Measurements from ENCODE around the gene XIRP2.

Gene XIRP2

DNA sequence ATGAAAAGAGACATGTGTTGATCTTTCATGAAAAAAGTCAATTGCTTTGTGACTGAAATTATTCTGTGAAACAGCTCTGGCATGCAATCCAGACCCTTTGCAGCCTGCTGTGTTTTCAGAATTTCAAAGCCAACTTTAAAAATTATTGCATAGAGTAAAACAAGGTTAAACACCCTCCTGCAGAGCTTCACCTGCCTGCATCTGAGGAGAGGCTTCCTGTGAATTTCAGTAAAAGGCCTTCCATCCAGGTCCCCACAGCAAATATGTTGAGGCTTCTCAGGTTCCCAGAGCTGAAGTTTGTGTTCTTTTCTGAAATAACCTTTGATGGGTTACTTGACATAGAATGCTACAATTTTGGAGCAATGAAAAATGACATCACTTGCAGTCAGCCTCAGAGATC lies 4.1 kb downstream of the XIRP2 start:
- no peak for TF ChIP-seq POLR2A (IDR thresholded peaks at IDR 0.05; ENCODE audit: low read depth, low read length)
- no peak for TF ChIP-seq PAX5 (IDR thresholded peaks at IDR 0.05; ENCODE audit: insufficient read depth, low read length, severe bottlenecking)
- no peak for TF ChIP-seq POLR2AphosphoS5 (IDR thresholded peaks at IDR 0.05; ENCODE audit: low read depth, low read length)
- TF ChIP-seq POU2F2 (IDR thresholded peaks at IDR 0.05; ENCODE audit: low read depth, low read length) = no peak
- no peak for TF ChIP-seq TAF1 (IDR thresholded peaks at IDR 0.05; ENCODE audit: low read depth, low read length)
- TF ChIP-seq SPI1 (IDR thresholded peaks at IDR 0.05; ENCODE audit: low read depth, low read length) = no peak
- no peak for FAIRE-seq
- no peak for DNase-seq (ENCODE audit: insufficient read length, low spot score)

DNA sequence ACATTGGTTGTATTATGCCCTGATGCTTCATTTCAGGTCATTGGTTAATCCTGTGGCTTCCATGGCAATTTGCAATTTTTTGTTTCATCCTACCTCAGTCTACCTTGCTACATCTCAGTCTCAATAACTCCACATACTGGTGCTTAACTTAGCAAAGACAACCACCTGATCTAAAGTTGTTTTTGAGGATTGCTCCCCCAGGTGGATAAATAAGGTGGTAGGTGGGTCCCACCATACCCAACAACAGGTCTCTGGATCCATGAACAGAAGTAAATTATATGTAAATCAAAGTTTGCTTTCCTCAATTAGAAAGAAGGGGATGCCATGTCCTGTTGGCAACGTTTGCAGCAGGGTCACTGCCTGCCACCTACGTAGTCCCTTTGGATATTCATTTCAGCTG lies 7.0 kb downstream of the XIRP2 start:
- no peak for FAIRE-seq
- no peak for DNase-seq (ENCODE audit: insufficient read length, low spot score)
- TF ChIP-seq SPI1 (IDR thresholded peaks at IDR 0.05; ENCODE audit: low read depth, low read length) = no peak
- no peak for TF ChIP-seq POLR2AphosphoS5 (IDR thresholded peaks at IDR 0.05; ENCODE audit: low read depth, low read length)
- TF ChIP-seq PAX5 (IDR thresholded peaks at IDR 0.05; ENCODE audit: insufficient read depth, low read length, severe bottlenecking) = no peak
- TF ChIP-seq POLR2A (IDR thresholded peaks at IDR 0.05; ENCODE audit: low read depth, low read length) = no peak
- TF ChIP-seq TAF1 (IDR thresholded peaks at IDR 0.05; ENCODE audit: low read depth, low read length) = no peak
- no peak for TF ChIP-seq POU2F2 (IDR thresholded peaks at IDR 0.05; ENCODE audit: low read depth, low read length)

DNA sequence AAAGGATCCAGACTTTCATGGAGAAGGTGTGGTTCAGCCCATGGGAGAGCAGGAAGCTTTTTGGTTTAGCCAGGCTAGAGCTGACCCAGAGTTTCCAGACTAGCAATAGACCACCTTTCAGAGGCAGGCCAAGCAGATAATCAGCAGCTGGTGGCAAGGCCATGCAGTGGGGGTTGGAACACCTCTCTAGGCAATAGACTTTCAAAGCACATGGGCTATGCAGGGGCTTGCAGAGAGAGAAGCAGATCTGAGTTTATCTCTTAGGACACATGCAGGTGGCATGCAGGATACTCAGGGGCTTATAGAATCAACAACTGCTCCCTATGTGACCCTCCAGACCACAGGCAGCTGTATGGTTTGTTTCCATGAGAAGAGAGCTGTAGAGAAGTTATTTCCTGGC lies 9.4 kb downstream of the XIRP2 start:
- DNase-seq (ENCODE audit: insufficient read length, low spot score) (no peak), FAIRE-seq (no peak)
- TF ChIP-seq TAF1 (IDR thresholded peaks at IDR 0.05; ENCODE audit: low read depth, low read length) (no peak), SPI1 (IDR thresholded peaks at IDR 0.05; ENCODE audit: low read depth, low read length) (no peak), POU2F2 (IDR thresholded peaks at IDR 0.05; ENCODE audit: low read depth, low read length) (no peak), POLR2A (IDR thresholded peaks at IDR 0.05; ENCODE audit: low read depth, low read length) (no peak), PAX5 (IDR thresholded peaks at IDR 0.05; ENCODE audit: insufficient read depth, low read length, severe bottlenecking) (no peak), POLR2AphosphoS5 (IDR thresholded peaks at IDR 0.05; ENCODE audit: low read depth, low read length) (no peak)

DNA sequence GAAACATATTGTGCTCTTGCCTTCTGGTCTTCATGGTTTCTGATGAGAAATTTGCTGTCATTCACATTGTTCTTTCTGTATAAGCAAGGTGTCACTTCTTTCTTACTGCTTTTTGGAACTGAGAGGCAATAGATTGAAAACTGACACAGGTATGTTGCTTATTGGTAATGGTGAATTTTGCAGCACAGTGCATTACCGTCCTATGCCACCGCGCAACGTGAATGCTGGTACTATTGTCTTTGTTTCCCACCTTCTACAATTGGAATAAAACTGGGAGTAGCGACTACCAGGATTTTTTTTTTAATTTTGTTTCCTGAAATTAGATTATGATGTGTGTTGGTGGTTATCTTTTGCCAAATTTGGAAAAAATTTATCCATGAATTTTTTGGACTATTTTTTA lies 11.4 kb downstream of the XIRP2 start:
- no peak for TF ChIP-seq TAF1 (IDR thresholded peaks at IDR 0.05; ENCODE audit: low read depth, low read length)
- no peak for TF ChIP-seq PAX5 (IDR thresholded peaks at IDR 0.05; ENCODE audit: insufficient read depth, low read length, severe bottlenecking)
- no peak for TF ChIP-seq POLR2A (IDR thresholded peaks at IDR 0.05; ENCODE audit: low read depth, low read length)
- no peak for TF ChIP-seq SPI1 (IDR thresholded peaks at IDR 0.05; ENCODE audit: low read depth, low read length)
- no peak for TF ChIP-seq POLR2AphosphoS5 (IDR thresholded peaks at IDR 0.05; ENCODE audit: low read depth, low read length)
- TF ChIP-seq POU2F2 (IDR thresholded peaks at IDR 0.05; ENCODE audit: low read depth, low read length) = no peak
- FAIRE-seq = no peak
- DNase-seq (ENCODE audit: insufficient read length, low spot score) = no peak

DNA sequence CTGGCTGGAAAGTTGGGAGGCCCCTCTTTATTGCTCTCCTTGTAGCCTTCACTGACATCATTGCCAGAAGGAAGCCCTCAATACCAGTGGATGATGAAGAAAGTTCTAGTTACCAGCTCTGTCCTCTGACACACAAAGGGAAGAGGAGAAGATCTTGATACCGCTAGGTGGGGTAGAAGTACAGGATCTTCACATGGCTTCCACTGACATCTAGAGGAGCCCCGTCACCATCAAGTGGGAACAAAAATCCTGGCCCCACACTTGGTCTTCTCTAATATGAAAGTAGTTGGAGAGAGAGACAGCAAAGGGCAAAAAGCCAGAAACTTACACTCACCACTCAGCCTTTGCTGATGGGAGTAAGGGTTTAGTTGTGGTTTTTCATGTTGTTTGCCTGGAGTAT lies 12.4 kb downstream of the XIRP2 start:
- DNase-seq (ENCODE audit: insufficient read length, low spot score) (no peak), FAIRE-seq (no peak)
- TF ChIP-seq TAF1 (IDR thresholded peaks at IDR 0.05; ENCODE audit: low read depth, low read length) = no peak

DNA sequence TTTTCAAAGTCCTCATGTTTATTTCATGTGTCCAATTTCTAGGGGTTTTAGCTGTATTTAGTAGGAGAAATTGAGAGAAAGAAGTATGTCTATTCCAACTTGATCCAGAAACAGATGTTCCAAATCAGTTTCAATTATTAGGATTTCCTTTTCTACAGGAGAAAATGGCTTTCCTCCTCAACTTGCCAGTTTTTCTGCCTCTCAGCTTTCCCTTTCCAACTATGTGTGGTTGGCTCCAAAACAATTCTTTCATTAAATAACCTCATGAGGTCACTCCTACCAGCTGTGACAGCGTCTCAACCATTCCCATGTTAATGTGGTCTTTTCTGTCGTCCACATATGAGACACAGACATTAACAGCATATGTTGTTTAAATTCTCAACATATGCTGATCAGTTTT lies 13.1 kb downstream of the XIRP2 start:
- FAIRE-seq (no peak), DNase-seq (ENCODE audit: insufficient read length, low spot score) (no peak)
- no peak for TF ChIP-seq PAX5 (IDR thresholded peaks at IDR 0.05; ENCODE audit: insufficient read depth, low read length, severe bottlenecking)

DNA sequence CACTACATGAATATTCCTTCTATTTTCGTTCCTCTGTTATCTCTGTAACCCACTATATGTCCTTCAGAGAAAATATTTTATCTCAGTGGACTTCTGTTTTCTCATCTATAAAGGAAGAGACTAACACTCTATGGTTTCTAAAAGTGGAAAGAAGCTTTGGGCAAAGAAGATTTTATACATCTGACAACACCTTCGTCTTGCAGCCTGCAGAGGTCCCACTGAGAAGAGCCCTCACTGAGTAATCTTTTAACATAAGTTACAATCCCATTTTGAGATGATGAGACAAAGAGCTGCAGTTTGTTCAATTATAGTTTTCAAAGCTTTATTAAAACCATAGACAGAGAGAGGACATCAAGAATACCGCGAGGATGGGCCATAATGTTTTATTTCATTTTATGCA lies 28.7 kb downstream of the XIRP2 start:
- no peak for FAIRE-seq
- DNase-seq (ENCODE audit: insufficient read length, low spot score) = no peak
- TF ChIP-seq SPI1 (IDR thresholded peaks at IDR 0.05; ENCODE audit: low read depth, low read length) (no peak), PAX5 (IDR thresholded peaks at IDR 0.05; ENCODE audit: insufficient read depth, low read length, severe bottlenecking) (no peak), POLR2AphosphoS5 (IDR thresholded peaks at IDR 0.05; ENCODE audit: low read depth, low read length) (no peak), POLR2A (IDR thresholded peaks at IDR 0.05; ENCODE audit: low read depth, low read length) (no peak), TAF1 (IDR thresholded peaks at IDR 0.05; ENCODE audit: low read depth, low read length) (no peak), POU2F2 (IDR thresholded peaks at IDR 0.05; ENCODE audit: low read depth, low read length) (no peak)

DNA sequence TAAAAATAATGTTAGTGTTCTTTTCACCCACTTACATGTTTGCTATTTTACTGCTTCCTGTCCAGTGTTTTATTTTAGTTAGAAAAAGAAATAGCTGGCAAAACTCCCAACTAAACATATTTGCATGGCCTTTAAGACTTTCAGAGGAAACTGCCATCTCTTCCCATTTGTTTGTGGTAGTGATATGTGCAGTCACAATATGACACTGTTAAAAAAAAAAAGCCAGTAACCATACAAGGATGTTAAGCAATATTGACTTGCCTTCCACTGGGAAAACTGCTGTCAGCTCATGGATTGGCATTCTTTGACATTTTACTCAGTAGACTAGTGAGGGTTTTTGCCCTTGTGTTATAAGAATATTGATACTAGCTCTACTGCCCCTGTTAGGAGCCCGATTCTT lies 29.1 kb downstream of the XIRP2 start:
- no peak for DNase-seq (ENCODE audit: insufficient read length, low spot score)
- no peak for FAIRE-seq
- TF ChIP-seq POU2F2 (IDR thresholded peaks at IDR 0.05; ENCODE audit: low read depth, low read length) = no peak
- TF ChIP-seq PAX5 (IDR thresholded peaks at IDR 0.05; ENCODE audit: insufficient read depth, low read length, severe bottlenecking) = no peak
- TF ChIP-seq SPI1 (IDR thresholded peaks at IDR 0.05; ENCODE audit: low read depth, low read length) = no peak
- TF ChIP-seq POLR2AphosphoS5 (IDR thresholded peaks at IDR 0.05; ENCODE audit: low read depth, low read length) = no peak
- TF ChIP-seq TAF1 (IDR thresholded peaks at IDR 0.05; ENCODE audit: low read depth, low read length) = no peak
- no peak for TF ChIP-seq POLR2A (IDR thresholded peaks at IDR 0.05; ENCODE audit: low read depth, low read length)

DNA sequence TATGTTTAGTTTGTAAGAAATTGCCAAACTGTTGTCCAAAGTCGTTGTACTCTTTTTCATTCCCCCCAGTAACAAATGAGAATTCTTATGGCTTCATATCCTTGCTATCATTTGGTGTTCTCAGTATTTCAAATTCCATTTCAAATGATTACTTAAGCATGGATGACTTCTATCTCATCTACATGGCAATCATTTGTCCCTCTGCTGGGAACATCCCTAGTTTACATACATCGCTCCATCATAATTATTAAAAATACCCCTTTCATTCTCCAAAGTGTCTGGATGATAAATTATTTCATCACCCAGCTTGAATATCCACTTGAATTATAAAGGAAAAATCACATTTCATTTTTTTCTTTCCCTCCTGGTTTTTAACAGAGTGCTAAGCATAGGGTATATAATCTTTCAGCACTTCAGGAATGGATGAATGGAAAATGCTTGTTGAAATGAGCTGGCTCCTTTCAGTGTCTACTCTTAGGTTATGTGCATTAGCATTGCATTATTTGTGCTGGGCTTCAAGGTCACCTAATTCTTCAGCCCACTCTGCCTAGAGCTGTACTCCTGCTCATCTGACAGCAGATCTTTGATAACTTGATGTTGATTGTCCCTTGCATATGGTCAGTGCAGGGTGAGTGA lies 33.1 kb downstream of the XIRP2 start:
- TF ChIP-seq POU2F2 (IDR thresholded peaks at IDR 0.05; ENCODE audit: low read depth, low read length) (no peak), PAX5 (IDR thresholded peaks at IDR 0.05; ENCODE audit: insufficient read depth, low read length, severe bottlenecking) (no peak), SPI1 (IDR thresholded peaks at IDR 0.05; ENCODE audit: low read depth, low read length) (no peak), POLR2A (IDR thresholded peaks at IDR 0.05; ENCODE audit: low read depth, low read length) (no peak), TAF1 (IDR thresholded peaks at IDR 0.05; ENCODE audit: low read depth, low read length) (no peak), POLR2AphosphoS5 (IDR thresholded peaks at IDR 0.05; ENCODE audit: low read depth, low read length) (no peak)
- DNase-seq (ENCODE audit: insufficient read length, low spot score) (no peak), FAIRE-seq (no peak)

DNA sequence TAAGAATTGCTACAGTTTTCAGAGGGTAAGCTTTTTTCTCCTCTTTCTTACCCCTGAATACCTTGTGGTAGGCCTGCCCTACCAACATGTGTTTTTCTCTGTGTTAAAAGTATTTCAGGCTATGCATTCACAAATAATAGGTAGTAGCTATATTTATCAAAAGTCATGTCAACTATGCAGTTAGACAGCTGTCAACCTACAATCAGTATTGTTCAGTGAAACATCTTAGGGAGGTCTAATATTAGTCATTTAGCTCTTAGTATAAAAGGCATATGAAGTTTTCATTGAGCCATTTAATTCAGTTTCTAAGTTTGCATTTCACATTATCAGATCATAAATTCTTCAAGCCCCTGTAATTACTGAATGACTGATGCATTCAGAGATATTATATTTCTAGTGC lies 36.7 kb downstream of the XIRP2 start:
- DNase-seq (ENCODE audit: insufficient read length, low spot score) (no peak), FAIRE-seq (no peak)
- TF ChIP-seq SPI1 (IDR thresholded peaks at IDR 0.05; ENCODE audit: low read depth, low read length) = no peak
- no peak for TF ChIP-seq PAX5 (IDR thresholded peaks at IDR 0.05; ENCODE audit: insufficient read depth, low read length, severe bottlenecking)
- TF ChIP-seq TAF1 (IDR thresholded peaks at IDR 0.05; ENCODE audit: low read depth, low read length) = no peak

Measured in GM12891 (cell line).